Gastroesophageal sphincter (tissue), 3 donors: ENCODE data around the gene GOLM1.

ENCODE experiments used
- CTCF ChIP-seq, 4 experiments: fragments of 200-600 bp in 2 of 4; fragments of 450-650 bp in 2 of 4; sonication (generic) in 1 of 4; IDR thresholded peaks; one replicate each; pipeline ENCODE4 v1.5.1; 2017 to 2019; ENCODE audit warnings: antibody characterized with exemption in 4 of 4, mild to moderate bottlenecking in 2 of 4, moderate library complexity in 2 of 4
- POLR2A ChIP-seq, 2 donors: fragments of 450-650 bp; IDR thresholded peaks; one replicate each; pipeline ENCODE4 v1.6.1; 2017; ENCODE audit warnings: antibody characterized with exemption in 2 of 2, mild to moderate bottlenecking in 2 of 2, moderate library complexity in 1 of 2

- TF ChIP-seq CTCF (IDR thresholded peaks at IDR 0.05) (no peak), POLR2A (IDR thresholded peaks at IDR 0.05) (no peak)
Measured at GRCh38 chr9:86079421-86079831, 19.9 kb downstream of the GOLM1 start.
